Measurements from ENCODE around the gene ARF3. TPM values are rescaled to one million over a fixed set of nuclear protein-coding genes. Genes with fewer than 3 reads are reported as not detected.
"Not testable (repeated sequence)": the region's sequence is repeated elsewhere in the genome, so short reads cannot be mapped to it uniquely, and the experiment has no call there.

ARF3 gene
- total RNA-seq, 2 donors from 2014 or later, result 49.7 to 132 TPM

DNA sequence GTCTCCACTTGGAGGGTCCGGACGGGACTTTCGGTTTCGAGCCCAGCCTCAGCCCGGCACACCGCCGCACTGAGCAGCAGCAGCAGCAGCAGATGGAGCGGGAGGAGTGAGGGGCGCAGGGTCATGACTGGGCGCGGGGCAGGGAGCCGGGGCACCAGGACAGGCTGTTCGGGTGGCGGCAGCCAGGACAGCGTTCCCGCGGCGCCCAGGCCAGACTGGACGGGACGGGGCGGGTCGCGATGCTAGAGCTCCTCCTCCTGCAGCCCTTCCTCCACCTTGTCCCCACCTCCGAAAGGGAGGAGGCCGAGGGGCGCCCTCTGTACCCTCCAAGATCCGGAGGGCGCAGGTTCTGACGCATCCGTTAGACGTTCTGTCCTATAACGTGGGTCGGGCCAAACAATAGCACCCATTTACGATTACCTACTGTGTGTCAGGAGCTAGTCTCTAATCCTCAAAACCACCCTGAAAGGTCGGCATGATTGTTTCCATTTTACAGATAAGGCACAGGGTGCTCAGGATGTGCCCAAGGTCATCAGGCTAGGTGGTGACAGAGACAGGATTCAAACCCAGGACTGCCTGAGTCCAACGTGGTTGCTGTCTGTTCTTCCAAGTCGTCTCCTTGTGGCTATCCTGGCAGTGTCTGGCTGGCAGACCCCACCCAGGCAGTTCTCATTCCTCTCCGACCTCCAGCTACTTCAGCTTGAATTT is 31.8 kb downstream of the ARF3 start, which contains the start of gene FKBP11:
Gene FKBP11 (minus strand): TSS at position 189 of the 708 bp plus-strand sequence. CDS start 64 bp downstream, at position 125.
- peak within 1 kb of the TSS; percentile 92 to 94 for H3K27ac Mint-ChIP-seq
- ATAC-seq (peak; percentile 82 to 90), DNase-seq (ENCODE audit: low spot score in 2 of 2) (peak; percentile 58 to 59)
- peaks cover 13 to 36% of the 10 kb centered on the region in 2 donors for H3K36me3 Mint-ChIP-seq
- H3K9me3 Mint-ChIP-seq, result peaks cover 0 to 4% of the 10 kb centered on the region in 2 donors

DNA sequence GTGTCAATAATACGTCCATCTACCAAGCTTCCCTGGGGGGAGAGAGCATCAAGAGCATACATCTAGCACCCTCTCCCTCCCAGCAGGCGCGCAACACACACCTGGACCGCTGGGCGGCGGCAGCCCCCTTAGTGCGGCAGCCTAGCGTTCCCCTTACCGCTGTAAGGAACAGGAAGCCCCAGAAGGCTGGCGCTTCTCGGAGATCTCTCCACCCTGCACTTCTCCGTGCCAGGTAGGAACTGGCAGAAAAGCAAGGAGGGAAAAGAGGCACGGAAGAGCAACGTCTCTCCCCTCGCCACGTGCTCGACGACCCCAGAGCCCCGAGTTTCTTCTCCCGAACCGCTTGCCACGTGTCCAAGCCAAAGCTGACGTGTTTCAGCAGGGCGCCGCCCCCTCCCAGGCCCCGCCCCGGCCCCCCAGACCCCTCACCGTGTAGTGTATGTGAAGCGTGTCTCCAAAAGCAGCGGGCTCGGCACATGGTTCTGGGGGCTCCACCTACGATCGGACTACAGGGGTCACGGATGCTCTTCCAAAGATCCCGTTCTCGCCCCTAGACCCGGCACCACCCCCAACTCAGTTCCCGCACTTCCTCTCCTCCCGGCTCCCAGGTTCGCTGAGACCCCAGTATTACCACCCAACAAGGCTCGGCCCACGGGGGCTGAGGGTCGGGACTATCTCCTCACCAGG is 32.5 kb downstream of the ARF3 start:
- peak overlapping the region; percentile 92 to 93 for H3K27ac Mint-ChIP-seq
- DNase-seq (ENCODE audit: low spot score in 2 of 2) (peak; percentile 64 to 71), ATAC-seq (peak; percentile 75 to 80)
- H3K36me3 Mint-ChIP-seq, result peaks cover 13 to 36% of the 10 kb centered on the region in 2 donors
- H3K9me3 Mint-ChIP-seq, result peaks cover 0 to 4% of the 10 kb centered on the region in 2 donors

DNA sequence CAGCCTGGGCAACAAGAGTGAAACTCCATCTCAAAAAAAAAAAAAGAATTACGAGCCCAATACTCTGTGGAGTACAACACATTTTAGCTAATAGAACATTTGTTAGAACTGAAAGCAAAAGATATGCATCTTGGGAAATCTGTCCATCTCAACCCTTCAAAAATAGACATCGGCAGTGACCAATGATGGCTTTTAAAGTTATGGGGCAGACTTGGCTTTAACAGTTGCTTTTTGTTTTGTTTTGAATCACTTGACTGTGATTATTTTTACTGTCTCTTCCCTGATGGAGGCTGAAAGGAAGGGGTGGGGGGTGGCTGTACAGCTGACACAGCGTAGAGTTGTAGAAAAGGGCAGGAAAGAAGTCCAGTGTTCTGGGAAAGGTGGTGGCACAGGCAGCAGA is 34.2 kb downstream of the ARF3 start:
- Mint-ChIP-seq H3K27ac (peak overlapping the region in 1 of 2 donors; percentile 93), H3K36me3 (peaks cover 13 to 38% of the 10 kb centered on the region in 2 donors), H3K9me3 (peaks cover 0 to 4% of the 10 kb centered on the region in 2 donors)

DNA sequence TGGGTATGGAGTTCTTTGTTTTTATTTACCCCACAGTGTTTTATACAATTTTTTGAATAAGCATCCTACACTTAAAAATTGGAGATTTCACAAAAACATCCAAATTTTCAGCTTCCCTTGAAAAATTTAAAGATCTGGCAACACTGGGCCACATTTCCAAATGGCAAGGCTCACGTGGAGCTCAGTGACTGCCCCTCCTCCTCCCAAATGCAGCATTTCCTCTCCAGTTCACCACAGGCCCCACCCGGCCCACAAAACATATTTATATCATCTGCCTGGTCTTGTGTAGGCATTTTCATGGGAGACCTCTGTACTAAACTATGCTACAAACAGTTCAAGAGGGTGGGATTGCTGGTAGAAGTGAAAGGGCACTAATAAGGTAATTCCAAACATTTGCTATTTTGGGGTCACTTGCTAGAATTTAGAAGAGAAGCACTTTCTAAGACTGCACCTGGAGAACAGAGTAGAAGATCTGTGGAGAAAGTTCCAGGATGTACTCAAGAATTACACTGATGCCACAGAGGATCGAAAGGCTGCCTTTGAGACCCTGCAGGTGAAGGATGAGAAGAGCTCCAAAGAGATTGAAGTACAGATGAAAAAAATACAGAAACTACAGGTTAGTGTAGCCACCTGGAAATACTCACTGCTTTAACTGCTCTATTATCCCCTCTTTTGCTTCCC is 39.3 kb downstream of the ARF3 start:
- peak overlapping the region; percentile 79 to 93 for H3K27ac Mint-ChIP-seq

More for the DNA sequence above, 34.2 kb downstream of the ARF3 start:
- DNase-seq (ENCODE audit: low spot score in 2 of 2) (no peak), ATAC-seq (no peak)

DNA sequence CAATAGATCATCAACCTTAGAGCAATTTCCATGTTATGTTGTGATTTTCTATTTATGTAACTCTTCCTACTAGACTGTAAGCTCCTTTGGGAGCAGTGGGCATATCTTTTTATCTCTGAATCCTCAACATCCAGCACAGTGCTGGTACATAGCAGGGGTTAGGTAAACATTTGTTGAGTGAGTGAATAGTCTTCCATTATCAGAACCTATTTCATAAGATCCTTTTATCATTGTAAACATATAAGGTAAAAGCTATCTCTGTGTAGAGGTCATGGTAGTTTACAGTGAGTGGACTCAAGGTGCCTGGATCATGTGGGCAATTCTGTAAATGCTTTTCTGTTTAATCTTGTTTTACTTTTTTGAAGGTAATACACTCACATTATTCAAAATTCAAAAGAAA is 47.1 kb downstream of the ARF3 start:
- no peak for DNase-seq (ENCODE audit: low spot score in 2 of 2)
- Mint-ChIP-seq H3K9me3 (no peaks in the 10 kb centered on the region), H3K36me3 (no peaks in the 10 kb centered on the region), H3K27ac (no peak overlapping the region)
- ATAC-seq, result no peak

More for the DNA sequence above, 39.3 kb downstream of the ARF3 start:
- DNase-seq (ENCODE audit: low spot score in 2 of 2) (no peak), ATAC-seq (peak in 1 of 2 donors; percentile 39)
- peaks cover 9 to 29% of the 10 kb centered on the region in 2 donors for H3K36me3 Mint-ChIP-seq
- H3K9me3 Mint-ChIP-seq, result peaks cover 0 to 4% of the 10 kb centered on the region in 2 donors

DNA sequence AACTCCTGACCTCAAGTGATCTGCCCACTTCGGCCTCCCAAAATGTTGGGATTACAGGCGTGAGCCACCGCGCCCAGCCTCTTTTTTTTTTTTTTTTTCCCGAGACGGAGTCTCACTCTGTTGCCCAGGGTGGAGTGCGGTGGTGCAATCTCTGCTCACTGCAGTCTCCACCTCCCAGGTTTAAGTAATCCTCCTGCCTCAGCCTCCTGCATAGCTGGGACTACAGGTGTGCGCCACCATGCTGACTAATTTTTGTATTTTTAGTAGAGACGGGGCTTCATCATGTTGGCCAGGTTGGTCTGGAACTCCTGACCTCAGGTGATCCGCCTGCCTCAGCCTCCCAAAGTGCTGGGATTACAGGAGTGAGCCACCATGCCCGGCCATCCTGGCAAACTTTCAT is 47.6 kb downstream of the ARF3 start:
- DNase-seq (ENCODE audit: low spot score in 2 of 2); H3K27ac Mint-ChIP-seq; ATAC-seq; H3K9me3 Mint-ChIP-seq; H3K36me3 Mint-ChIP-seq: not testable (repeated sequence)

DNA sequence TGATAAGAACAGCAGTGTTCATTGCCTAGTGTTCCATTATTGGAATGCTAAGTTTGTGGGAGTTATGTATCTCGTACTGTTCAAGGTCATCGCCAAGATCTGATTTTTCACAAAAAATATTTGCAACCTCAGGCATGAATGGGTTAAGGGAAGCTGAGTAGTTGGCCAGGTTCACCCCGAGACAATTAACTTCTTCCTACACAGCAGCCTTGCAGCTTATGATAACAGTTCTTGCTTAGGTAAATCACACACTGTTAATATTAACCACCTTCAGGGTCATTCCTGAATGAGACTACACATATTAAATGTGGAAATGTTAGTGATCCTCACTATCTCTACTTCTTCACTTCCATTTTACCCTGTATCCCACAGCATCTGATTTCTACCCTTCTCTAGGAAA is 50.0 kb downstream of the ARF3 start:
- Mint-ChIP-seq H3K9me3 (no peaks in the 10 kb centered on the region), H3K27ac (no peak overlapping the region), H3K36me3 (no peaks in the 10 kb centered on the region)
- ATAC-seq (no peak), DNase-seq (ENCODE audit: low spot score in 2 of 2) (no peak)

DNA sequence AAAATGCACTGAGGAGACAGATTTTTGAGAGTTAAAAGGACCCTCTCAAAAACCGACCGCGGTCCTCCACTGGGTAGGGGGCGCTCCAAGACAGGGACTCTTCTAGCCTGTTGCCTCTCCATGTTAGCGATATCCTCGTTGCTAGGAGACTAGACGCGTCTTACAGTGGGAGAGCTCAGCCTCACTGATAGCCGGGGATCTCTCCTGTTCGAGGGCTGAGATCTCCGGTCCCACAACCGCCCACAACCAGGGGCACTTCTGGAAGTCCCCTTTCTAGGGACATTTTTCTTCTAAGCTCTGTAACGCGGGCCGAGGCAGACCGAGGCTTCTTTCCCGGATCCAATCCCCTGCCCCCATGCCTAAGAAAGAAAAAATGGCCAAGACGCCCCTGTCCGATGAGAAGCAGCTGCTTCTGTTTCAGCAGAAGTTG is 53.3 kb downstream of the ARF3 start:
- peak; percentile 58 to 87 for DNase-seq (ENCODE audit: low spot score in 2 of 2)

DNA sequence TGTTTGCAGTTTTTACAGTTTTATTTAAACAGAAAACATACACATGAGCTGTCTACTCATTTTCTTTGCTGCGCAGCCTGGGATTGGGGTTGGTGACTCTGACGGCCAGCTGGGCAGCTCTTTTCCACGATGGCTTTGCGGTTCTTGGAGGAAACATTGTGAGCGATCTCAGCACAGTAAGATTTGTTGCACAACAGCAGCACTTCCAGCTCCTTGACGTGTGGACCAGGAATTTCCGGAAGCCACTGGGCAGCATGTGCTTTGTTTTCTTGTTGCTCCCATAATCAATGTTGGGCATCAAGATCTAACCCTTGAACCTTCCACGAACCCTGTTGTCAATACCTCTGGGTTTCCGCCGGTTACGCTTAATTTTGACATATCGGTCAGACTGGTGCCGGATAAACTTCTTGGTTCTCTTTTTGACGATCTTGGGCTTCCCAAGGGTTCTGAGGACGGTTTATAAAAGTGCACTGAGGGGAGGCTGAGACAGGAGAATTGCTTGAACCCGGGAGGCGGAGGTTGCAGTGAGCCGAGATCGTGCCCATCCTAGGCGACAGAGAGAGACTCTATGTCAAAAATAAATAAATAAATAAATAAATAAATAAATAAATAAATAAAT is 53.8 kb downstream of the ARF3 start:
- H3K9me3 Mint-ChIP-seq, result no peaks in the 10 kb centered on the region
- H3K36me3 Mint-ChIP-seq, result no peaks in the 10 kb centered on the region
- ATAC-seq (no peak), DNase-seq (ENCODE audit: low spot score in 2 of 2) (no peak)
- H3K27ac Mint-ChIP-seq, result no peak overlapping the region

More for the DNA sequence above, 53.3 kb downstream of the ARF3 start:
- ATAC-seq, result peak; percentile 90 to 96
- H3K36me3 Mint-ChIP-seq, result no peaks in the 10 kb centered on the region
- no peaks in the 10 kb centered on the region for H3K9me3 Mint-ChIP-seq
- H3K27ac Mint-ChIP-seq, result no peak overlapping the region

DNA sequence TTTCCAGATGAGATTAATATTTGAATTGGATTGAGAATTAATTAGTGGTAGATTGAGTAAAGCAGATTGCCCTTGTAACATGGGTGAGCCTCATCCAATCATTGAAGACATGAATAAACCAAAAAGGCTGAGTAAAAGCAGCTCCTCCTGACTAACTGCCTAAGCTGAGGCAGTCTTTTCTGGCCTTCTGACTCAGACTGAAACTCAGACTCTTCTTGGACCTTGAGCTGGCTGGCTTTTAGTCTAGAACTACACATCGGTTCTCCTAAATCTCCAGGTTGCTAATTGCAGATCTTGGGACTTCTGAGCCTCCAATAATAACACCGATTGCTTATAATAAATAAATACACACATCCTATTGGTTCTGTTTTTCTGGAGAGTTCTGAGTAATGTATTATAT is 56.0 kb downstream of the ARF3 start:
- DNase-seq (ENCODE audit: low spot score in 2 of 2) (peak in 1 of 2 donors; percentile 21), ATAC-seq (peak; percentile 73 to 83)
- Mint-ChIP-seq H3K36me3 (no peaks in the 10 kb centered on the region), H3K27ac (no peak overlapping the region), H3K9me3 (no peaks in the 10 kb centered on the region)

DNA sequence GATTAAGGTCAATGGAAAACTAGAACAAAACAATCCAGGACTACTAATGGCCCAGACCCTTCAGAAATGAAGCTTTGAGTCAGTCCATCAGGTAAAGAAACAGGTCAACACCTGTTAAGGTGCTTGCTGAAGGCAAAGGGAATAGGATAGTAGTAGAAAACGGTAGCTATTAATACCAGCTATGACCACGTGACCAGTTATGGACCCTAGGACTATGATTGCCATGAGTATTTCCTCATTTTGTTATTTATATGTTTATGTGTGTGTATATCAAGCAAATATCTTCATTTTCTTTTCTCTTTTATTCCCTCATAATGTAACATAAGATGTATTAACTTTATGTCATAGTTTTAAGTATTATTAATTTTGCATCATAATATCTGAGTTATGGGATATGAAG is 57.6 kb downstream of the ARF3 start:
- no peak for ATAC-seq
- H3K36me3 Mint-ChIP-seq, result no peaks in the 10 kb centered on the region
- no peak overlapping the region for H3K27ac Mint-ChIP-seq
- no peak for DNase-seq (ENCODE audit: low spot score in 2 of 2)
- H3K9me3 Mint-ChIP-seq, result no peaks in the 10 kb centered on the region

DNA sequence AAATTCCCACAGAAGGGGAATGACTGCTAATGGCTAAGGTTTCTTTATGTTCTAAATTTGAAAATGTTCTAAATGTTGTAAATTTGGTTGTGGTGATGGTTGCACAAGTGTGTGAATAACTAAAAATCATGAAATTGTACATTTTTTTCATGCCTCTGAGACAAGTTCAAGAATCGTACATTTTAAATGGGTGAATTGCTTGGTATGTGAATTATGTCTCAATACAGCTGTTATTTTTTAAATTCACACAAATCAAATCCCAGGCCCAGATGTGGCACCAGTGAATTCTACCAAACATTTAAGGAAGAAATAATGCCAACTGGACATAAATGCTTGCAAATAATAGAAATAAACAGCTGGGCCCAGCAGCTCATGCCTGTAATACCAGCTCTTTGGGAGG is 63.0 kb downstream of the ARF3 start:
- H3K36me3 Mint-ChIP-seq, result no peaks in the 10 kb centered on the region
- no peak overlapping the region for H3K27ac Mint-ChIP-seq
- DNase-seq (ENCODE audit: low spot score in 2 of 2) (no peak), ATAC-seq (no peak)
- H3K9me3 Mint-ChIP-seq, result no peaks in the 10 kb centered on the region

DNA sequence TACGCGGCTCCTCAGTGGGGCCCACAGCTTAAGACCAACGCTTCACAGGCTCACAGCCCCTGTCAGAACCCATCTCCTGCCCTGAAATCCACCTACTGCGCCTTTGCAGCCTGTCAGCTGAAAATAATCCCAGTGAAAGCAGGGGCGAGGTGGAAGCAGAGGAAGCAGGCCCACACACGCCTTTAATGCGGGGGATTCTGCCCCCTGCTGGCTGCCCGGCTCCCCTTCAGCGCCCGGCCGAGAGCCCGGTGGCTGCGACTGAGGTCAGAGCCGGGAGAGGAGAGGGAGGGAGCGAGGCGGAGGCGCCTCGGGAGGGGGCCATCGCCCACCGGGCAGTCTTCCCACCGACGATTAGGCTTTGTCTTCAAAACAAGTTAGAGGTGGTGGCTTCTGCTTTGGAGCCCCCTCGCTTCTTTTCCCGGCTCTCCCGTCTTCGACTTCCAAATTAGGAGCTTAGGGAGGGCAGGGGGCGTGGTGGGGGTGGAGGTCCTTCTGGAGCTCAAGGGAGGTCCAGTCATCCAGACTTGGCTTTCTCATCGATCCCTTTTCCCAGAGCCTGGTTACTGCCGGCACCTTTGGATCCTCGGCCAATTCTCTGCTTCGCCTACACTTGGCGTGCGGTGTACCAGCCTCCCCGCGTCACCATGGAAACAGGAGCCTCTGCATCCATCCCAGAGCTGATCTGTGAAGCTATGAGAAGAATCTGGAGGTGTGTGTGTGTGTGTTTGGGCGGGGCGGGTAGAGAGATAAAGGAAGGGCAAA is 66.4 kb downstream of the ARF3 start:
- Mint-ChIP-seq H3K9me3 (no peaks in the 10 kb centered on the region), H3K36me3 (no peaks in the 10 kb centered on the region), H3K27ac (no peak overlapping the region)
- ATAC-seq (peak; percentile 99), DNase-seq (ENCODE audit: low spot score in 2 of 2) (peak; percentile 73 to 87)

DNA sequence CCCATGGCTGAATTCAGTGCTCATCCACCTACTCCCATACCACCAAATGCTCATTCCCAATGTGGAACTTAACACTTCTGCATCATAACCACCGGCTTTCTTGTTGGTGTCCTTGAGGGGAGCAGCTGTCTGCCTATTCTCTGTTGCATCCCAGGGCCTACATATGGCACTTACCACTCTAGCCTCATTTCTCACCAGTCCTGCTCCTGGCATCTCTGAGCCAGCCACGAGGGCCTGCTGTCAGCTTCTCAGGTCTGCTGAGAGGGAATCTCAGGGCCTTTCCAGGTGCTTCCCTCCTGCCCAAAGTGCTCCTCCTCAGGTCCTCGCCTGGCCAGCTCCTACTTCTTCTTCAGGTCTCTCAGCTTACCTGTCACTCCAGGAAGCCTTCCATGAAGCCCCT is 67.6 kb downstream of the ARF3 start:
- Mint-ChIP-seq H3K9me3 (no peaks in the 10 kb centered on the region), H3K27ac (no peak overlapping the region), H3K36me3 (no peaks in the 10 kb centered on the region)
- no peak for DNase-seq (ENCODE audit: low spot score in 2 of 2)
- no peak for ATAC-seq

All from activated naive CD4-positive, alpha-beta T cell treated with anti-CD3 and anti-CD28 coated beads, Interleukin-2, amount 50 U/mL, for 72 hours (primary cell).